Activated naive CD8-positive, alpha-beta T cell (primary cell): ENCODE data around the gene CREG1.
A peak's percentile ranks its signal among the peaks of the same experiment; 100 is the strongest.

Experiments
- H3K27ac Mint-ChIP-seq: one replicate; pipeline ENCODE4 v1.8.0; 2021; ENCODE audit warnings: mixed read lengths
- H3K27me3 Mint-ChIP-seq: one replicate; pipeline ENCODE4 v1.8.0; 2021; ENCODE audit warnings: mixed read lengths
- H3K36me3 Mint-ChIP-seq: one replicate; pipeline ENCODE4 v1.8.0; 2021; ENCODE audit warnings: mixed read lengths
- H3K4me1 Mint-ChIP-seq: one replicate; pipeline ENCODE4 v1.8.0; 2021; ENCODE audit warnings: low read depth, mixed read lengths
- H3K4me3 Mint-ChIP-seq: one replicate; pipeline ENCODE4 v1.8.0; 2021; ENCODE audit warnings: mild to moderate bottlenecking, mixed read lengths
- H3K9me3 Mint-ChIP-seq: one replicate; pipeline ENCODE4 v1.8.0; 2021; ENCODE audit warnings: low read depth, mixed read lengths

Gene CREG1

GRCh38 chr1:167492481-167492910 is 61.1 kb downstream of the CREG1 start:
- no peaks in the 10 kb centered on the region for H3K27me3 Mint-ChIP-seq
- peak overlapping the region; percentile 80 for H3K4me3 Mint-ChIP-seq
- H3K4me1 Mint-ChIP-seq = peaks cover 95% of the 10 kb centered on the region
- H3K27ac Mint-ChIP-seq = peak overlapping the region; percentile 97
- no peaks in the 10 kb centered on the region for H3K9me3 Mint-ChIP-seq
- H3K36me3 Mint-ChIP-seq = peaks cover 19% of the 10 kb centered on the region

DNA sequence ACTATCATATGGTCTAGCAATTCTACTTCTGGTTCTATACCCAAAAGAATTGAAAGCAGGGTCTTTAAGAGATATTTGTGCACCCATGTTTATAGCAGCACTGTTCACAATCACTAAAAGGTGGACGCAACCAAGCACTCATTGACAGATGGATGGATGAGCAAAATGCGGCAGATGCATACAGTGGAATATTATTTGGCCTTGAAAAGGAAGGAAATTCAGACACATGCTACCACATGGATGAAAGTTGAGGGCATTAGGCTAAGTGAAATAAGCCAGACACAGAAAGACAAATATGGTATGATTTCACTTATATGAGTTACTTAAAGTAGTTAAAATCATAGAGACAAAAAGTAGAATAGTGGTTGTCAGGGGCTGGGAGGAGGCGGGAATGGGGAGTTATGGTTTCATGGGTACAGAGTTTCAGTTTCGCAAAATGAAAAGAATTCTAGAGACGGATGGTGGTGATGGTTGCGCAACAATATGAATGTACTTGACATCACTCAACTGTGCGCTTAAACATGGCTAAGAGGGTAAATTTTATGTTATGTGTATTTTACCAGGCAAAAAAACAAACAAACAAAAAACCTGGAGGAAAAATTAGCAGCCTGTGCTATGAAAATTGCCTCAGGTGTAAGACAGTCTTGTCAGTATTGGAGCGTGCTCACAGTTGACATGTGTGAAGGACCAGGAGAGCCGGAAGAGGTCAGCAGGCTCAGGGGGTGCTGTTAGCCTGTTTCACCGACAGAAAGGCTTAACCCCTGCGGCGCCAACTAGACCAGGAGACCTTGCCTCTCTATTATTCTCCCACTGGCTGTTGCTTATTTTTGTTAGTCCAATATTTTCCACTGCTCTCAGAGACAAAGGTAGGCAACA is 61.7 kb downstream of the CREG1 start:
- peaks cover 19% of the 10 kb centered on the region for H3K36me3 Mint-ChIP-seq
- H3K4me3 Mint-ChIP-seq = peak overlapping the region; percentile 80
- no peaks in the 10 kb centered on the region for H3K9me3 Mint-ChIP-seq
- H3K4me1 Mint-ChIP-seq = peaks cover 92% of the 10 kb centered on the region
- H3K27me3 Mint-ChIP-seq = no peaks in the 10 kb centered on the region
- H3K27ac Mint-ChIP-seq = peak overlapping the region; percentile 97
